GM19238 (cell line): ENCODE measurements around the gene FAM200B.
"Not testable (repeated sequence)": the region's sequence is repeated elsewhere in the genome, so short reads cannot be mapped to it uniquely, and the experiment has no call there.

Experiments
- DNase-seq: peaks from one replicate; pipeline ENCODE4 v3.0.0; 2011; ENCODE audit warnings: low spot score; ENCODE audit not compliant: insufficient read length

The FAM200B gene

DNA sequence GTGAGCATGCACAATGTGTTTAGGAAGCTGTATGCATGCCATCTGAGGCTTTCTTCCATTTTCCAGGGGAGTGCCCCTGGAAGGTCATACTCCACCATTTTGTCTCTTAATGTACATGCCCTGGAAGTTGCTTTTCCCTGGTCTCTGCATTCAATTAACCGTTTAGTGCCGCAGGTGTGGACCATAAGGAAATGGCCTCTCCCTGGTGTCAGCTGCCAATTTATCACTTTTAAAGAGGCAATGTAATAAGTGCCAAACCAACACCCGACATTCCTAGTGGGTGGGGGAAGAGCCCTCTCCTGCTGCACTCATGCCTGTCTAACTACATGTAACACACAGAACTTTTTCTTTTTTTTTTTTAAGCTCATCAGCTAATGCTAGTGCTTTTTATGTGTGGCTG, 14.1 kb downstream of the FAM200B start:
- no peak for DNase-seq

DNA sequence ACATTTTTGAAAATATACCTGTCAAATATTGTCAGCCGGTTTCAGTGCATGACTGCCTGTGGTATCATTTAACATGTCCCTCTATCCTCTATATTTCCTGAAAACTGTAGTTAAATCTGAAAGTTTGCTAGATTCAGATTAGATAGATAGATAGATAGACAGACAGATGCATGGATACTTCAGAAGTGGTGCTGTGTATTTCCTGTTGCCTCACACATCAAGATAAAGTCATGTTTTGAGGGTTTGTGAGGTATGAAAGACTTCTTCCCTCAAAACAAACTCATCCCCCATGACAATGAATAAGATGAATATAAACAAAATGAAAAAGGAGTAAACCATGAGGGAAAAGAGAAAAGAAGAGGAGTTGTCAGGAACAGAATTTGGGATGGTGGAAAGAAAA, 15.2 kb downstream of the FAM200B start:
- no peak for DNase-seq

DNA sequence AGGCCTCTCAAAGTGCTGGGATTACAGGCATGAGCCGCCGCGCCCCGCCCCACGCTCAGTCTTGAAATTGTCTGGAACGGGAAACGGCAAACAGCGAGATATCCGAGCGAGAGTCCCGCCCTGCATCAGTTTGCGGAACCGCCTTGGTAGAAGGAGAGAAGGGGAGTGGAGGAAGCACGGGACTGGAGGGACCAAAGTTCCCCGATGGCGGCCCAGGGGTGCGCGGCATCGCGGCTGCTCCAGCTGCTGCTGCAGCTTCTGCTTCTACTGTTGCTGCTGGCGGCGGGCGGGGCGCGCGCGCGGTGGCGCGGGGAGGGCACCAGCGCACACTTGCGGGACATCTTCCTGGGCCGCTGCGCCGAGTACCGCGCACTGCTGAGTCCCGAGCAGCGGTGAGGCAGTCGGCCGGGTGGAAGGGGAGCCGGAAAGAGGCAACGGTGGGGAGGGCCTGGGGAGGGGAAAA, 21.3 kb downstream of the FAM200B start, which contains the start of gene BST1:
Gene BST1 (plus strand): TSS at position 125 of the 463 bp plus-strand sequence. CDS start 80 bp downstream, at position 205.
- DNase-seq = peak; percentile 32

DNA sequence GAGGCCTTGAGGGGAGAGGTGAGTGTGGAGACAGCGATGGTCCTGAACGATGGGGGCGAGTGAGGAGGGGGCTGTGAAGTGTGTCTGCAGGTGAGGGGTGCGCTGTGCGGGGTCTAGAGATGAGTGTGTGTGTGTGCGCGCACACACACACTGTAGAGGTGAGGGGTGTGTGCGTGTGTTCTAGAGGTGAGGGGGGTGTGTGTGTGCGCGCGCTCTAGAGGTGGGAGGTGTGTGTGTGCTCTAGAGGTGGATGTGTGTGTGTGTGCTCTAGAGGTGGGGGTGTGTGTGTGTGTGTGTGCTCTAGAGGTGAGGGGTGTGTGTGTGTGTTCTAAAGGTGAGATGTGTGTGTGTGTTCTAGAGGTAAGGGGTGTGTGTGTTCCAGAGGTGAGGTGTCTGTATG, 21.8 kb downstream of the FAM200B start:
- DNase-seq = no peak

DNA sequence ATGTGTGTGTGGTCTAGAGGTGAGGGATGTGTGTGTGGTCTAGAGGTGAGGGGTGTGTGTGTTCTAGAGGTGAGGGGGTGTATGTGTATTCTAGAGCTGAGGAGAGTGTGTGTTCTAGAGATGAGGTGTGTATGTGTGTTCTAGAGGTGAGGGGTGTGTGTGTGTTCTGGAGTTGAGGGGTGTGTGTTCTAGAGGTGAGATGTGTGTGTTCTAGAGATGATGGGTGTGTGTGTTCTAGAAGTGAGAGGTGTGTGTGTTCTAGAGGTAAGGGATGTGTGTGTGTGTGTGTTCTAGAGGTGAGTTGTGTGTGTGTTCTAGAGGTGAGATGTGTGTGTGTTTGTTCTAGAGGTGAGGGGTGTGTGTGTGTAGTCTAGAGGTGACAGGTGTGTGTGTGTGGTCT, 22.5 kb downstream of the FAM200B start:
- DNase-seq = no peak

DNA sequence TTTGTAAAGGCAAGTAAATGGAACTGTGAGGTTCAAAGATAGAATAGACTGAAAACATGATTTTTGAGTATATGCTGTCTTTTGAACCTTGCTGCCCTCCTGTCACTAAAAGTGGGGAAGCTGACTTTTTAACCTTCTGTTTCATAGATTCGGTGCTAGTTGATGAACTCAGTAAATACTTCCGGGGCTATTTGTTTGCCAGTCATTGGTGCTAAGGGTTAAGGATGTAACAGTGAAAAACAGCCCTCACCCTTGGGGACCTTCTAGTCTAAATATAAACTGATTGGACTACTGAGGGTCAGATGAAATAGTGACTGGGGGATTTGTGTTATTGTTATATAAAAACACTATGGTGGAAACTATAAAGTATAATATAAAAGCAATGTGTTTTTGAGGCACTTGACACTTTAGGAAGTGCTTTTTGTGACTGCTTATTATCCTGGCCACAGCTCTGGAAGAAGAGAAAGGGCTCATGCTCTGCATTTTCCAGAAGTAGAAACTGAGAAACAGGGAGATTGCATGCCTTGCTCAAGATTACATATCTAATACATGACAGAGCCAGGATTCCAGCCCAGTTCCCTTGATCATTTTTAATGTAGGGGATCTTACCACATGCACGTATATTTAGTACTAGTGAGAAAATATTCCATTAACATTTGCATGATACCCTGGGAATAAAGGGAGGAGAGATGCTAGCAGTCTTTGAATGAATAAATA, 25.2 kb downstream of the FAM200B start:
- DNase-seq = no peak

DNA sequence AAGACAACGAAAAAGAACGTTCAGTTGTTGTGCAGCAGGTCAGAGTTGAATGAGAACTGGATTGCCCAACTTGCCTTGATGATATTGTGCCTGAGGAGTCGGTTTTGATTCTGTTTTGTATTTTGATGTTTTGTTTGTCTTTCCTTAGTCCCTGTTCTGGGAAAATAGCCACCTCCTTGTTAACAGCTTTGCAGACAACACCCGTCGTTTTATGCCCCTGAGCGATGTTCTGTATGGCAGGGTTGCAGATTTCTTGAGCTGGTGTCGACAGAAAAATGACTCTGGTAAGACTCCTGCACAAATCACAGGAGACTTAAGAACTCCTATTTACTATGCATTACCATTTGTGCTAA, 25.7 kb downstream of the FAM200B start:
- no peak for DNase-seq

DNA sequence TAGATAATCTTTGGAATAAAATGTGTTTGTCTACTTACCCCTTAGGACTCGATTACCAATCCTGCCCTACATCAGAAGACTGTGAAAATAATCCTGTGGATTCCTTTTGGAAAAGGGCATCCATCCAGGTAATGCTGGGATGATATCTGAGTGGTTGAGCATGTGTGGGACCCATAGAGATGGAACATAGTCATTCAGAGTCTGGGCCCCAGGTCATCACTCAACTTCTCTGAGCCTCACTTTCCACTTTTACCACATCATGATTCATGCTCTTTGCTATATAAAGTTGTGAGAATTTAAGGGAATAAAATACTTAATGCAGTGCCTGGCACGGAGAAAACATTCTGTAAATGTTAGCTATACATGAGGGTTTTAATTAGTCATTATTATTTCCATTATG, 30.1 kb downstream of the FAM200B start:
- no peak for DNase-seq

DNA sequence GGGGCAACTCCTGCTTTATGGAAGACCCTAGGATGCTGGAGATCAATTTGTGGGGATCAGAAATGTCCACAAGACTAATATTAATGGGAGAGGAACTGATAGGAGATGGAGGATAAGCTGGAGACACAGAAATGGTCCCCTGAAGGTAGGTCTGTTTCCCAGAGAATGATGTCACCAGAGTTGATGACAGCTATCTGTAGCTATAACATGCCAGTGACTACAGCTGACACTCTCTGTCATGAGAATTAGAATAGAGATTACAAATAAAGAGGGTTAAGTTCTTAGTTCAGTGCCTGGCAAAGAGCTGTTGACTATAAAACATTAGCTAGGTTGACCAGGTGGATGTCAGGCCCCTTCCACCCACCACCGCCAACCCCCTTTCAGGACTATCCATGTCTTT, 30.6 kb downstream of the FAM200B start:
- no peak for DNase-seq

DNA sequence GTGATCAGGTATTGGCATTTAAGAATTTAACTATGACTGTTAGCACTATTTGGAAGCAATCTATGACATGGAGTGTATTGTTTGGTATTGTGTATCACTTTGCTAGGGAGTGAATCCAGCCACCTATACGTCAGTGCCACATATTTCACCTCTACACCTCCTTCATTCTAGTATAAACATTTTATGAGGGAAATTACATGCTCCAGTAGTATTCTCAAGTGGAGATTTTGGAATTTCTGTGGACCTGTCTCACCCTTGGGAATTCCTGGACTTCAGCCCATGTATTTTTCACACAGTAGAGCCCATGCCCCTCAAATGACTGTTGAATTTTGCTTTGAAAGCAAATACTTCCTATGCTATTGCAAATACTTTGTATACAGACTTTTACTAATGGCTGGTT, 32.5 kb downstream of the FAM200B start:
- DNase-seq = no peak

DNA sequence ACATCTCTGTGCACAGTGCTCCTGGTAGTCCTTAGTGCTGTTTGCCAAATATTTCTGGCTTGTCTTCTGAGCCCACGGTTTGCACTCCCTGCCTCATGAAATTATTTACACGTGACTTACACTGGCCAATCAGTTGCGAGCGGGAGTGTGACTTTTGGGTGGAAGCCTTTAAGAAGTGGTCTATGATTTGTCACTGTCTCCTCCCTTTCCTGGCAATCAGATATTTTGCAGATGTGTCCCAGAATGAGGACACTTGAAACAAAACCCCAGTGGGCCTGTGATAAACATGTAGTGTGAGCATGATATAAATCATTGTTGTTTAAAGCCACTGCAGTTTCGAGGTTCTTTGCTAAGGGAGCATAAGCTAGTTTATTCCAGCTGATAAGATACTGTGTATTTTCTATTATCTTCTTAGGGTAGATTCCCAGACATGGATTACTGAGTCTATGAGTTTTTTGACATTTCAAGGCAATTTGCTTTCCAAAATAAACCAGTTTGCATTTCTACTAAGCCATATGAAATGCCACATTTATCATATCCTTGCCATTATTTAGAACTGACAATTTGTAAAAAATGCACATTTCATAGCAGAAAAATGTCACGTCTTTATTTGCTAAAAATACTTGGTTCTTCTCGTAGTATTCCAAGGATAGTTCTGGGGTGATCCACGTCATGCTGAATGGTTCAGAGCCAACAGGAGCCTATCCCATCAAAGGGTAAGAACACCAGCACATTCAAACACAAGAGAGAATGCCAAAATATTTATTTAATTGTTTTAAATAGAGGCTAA, 33.2 kb downstream of the FAM200B start:
- no peak for DNase-seq

DNA sequence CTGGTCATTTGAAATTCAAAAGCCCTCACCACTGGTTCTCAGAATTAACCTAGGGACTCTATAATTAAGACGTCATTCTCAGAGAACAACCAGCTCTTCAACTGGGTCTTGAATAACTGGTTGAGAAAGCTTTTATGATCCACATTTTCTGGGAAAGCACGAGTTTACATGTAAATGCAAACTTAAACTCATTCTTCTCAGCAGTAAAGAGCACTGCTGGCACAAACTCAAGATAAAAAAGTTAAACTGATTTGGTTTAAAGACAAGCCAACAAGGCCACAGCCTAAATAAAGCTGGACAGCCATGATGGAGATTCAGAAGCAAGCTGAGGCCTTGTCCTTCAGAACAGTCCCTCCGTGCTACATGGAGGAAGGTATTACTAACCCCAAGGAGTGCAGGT, 34.5 kb downstream of the FAM200B start:
- DNase-seq = no peak

DNA sequence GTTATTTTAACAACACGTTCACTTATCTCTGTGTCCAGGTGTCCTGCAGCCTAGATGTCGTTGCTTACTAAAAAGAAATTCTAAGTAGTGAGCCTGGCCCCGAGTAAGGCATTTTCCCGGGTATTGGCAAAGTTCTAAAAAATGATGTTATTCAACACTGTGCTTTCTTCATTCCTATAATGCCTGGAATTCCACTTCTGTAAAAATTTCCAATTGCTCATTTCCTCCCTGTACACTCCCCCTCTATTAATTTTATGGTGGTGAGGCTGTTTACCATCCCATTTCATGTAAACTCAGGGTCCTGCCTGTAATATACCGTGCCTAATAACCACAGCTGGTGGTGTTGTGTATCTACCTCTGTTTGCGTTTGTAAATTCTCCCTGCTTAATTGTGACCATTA, 35.5 kb downstream of the FAM200B start:
- DNase-seq = no peak

DNA sequence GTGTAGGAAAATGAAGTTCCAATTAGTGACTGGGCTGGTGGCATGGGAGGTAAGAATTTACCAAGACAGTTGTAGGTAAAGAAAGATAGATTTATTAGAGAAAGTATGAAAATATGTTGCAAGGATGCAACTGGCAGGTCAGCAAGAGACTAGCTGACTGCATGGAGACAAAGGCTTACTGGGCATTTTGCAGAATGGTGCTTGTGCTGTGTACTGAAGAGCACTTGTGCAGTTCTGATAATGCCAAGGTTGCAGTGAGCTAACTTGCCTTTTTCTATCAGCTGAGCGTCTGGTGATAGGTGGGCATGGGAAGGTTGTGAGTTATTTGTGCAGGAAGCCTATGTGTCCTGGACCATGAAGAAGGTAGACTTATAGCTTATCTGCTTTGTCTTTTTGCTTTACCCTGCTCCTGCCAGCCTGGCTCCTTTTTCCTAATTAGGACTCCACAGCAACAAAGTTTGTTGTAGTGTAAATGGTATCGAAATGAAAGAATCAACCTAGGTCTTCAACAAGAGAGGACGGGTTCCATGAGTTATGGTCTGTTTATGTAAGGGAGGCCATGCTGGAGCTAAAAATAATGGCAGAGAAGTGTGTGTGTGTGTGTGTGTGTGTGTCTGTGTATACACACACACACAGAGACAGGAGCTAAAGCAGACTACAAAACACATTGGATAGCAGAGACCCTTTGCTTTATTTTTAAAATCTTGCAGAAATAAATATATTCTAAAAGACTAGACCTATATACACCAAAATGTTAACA, 36.2 kb downstream of the FAM200B start:
- DNase-seq = no peak

DNA sequence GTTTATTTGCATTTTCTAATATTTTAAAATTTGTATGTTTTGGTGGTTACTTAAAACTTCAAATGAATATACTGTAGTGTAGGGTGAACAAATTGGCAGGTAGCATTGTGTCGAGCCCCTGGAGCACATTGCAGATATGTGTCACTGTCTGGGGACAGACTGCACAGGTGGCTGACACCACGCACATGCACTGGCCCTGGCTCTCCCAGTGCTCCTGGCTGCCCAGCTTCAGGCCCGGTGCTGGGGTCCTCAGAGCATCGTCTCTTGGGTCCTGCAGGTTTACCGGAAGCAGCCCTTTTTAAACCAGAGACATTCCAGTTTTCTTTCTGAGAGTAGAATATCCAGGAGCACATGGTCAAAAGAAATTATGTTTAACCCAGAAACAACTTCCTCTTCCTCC, 36.8 kb downstream of the FAM200B start:
- no peak for DNase-seq

DNA sequence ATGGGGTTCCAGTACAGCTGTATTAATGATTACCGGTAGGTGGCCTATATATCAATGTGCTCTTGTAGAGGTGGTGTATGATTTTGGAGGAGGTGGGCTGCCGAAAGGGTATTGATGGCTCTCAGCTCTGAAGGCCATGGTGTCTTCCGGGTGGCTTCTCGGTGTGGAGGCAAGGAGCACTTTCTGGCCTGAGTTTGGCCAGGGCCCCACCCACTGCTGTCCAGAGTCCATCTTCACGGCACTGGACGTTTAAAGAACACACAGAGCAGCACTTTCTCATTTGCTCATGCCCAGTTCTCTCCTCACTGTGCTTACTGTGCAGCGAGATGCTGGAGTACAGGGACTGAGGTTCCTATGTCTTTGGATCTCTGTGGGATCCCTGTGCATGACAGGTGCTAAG, 37.3 kb downstream of the FAM200B start:
- no peak for DNase-seq

DNA sequence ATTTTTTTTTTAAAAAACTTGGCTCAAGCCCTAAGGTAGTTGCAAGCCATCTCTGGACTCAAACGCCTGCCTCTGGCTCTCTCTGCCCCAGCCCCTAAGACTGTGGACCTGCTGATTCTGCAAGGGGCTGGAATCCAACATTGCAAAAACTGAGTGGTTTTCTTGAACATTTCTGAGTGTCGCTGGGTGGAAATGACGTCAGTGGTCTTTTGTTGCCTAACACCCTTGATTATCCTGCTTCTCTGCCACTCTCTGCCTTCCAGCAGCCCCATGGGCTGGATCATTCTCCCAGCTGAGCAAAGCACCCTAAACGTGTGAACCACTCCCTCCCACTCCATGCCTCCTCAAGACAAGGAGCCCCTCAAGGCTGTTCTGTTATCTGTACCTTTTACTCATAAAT, 37.9 kb downstream of the FAM200B start:
- DNase-seq = no peak

DNA sequence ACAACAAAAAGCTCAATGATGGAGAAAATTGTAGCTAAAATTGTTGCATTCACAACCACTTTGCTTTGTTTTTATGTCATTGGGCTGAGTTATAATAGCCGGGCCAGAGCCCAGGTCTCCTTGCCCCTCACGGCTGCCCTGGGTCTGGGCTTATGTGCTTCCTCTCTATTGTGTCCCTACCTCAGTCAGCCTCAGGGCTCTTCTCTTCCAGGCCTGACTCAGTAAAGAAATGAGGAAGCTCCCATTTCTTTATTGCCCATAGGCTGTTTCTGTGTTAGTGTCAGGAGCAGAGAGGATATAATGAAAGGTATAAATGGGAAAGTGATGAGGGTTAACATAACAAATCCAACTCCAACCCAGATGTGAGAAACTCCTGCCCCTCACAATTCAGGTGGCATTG, 39.2 kb downstream of the FAM200B start:
- DNase-seq = no peak

DNA sequence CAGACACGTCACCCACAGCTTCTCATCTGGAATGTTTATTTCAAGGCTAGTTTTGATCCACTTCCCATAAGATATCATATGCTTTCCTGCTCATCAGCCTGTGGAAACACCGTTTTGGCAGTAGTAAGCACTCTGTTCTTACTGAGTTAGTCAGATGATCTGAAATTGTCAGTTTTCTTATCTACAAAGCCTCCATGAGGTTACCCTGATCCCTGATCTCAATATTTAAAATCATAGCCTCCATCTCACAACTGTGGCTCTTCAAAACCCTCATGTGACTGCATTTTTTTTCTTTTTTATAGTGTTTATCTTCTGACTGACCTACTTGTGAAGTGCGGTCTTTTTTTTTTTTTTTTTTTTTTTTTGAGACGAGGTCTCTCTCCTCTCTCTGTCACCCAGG, 44.0 kb downstream of the FAM200B start:
- DNase-seq = no peak

DNA sequence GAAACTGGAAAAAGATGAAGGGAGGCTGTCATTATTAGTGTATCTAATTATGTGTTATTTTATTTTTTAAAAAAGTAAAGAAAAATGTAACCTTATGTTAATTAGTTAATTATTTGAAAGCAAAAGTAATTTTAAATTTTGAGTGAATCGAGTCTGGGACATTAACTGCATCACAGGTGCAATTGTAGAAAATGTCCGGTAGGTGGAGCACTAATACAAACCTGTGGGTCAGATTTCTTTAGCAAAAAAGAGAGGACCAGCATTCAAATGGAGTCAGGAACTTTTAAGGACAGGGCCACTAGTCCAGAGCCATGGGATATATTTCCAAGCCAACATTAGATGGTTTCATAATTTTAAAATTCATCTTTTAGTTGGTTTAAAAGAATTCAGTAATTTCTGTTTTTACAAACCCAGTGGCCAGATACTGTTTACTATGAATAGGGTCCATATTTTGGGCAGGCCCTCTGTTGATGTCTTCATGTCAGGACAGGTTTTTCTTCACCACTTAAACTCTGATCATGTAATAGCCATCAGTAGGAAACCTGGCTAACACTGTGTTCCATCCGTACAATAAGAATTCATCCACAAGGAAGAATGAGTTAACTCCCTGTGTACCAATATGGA, 48.4 kb downstream of the FAM200B start:
- peak; percentile 23 for DNase-seq

DNA sequence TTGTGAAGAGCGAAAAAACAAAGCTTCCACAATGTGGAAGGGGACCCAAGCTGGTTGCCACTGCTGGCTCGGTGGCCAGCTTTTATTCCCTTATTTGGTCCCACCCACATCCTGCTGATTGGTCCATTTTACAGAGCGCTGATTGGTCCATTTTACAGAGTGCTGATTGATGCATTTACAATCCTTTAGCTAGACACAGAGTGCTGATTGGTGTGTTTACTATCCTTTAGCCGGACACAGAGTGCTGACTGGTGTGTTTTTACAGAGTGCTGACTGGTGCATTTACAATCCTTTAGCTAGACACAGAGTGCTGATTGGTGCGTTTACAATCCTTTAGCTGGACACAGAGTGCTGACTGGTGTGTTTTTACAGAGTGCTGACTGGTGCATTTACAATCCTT, 51.4 kb downstream of the FAM200B start:
- DNase-seq = not testable (repeated sequence)

DNA sequence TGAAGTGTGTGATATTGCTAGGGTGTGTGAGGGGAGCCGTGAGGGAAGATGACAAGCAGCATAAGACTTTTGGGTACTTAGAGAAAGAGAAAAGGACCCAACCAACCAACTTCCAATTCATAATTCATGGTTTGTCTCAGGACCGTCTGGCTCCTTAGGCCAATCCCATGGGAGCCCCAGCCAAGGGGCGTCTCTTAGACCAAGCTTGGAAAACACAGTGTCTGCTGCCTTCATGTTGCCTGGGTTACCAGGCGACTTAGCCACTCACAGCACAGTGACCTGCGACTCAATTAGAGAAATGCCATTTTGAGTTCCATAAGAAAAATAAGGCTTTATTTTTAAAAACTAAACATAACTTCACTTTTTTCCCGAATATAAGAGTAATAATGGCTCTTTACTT, 53.9 kb downstream of the FAM200B start:
- no peak for DNase-seq
